NB4 (cell line): ENCODE results near the gene UGT1A7.

ENCODE experiments used
- CTCF ChIP-seq: IDR thresholded peaks from one replicate; pipeline ENCODE4 v1.5.1; 2012; ENCODE audit warnings: low read depth, low read length
- POLR2A ChIP-seq: IDR thresholded peaks from 2 replicates; pipeline ENCODE4 v1.6.1; 2011; ENCODE audit warnings: mild to moderate bottlenecking; ENCODE audit not compliant: insufficient read length; ENCODE audit errors: extremely low read depth

GRCh38 chr2:233810385-233810784 is 128.7 kb downstream of the UGT1A7 start:
- TF ChIP-seq CTCF (no peak), POLR2A (no peak)
